Thymus (tissue), 11 donors: ENCODE data around the gene CHST11. TPM values are rescaled to one million over a fixed set of nuclear protein-coding genes. Genes with fewer than 3 reads are reported as not detected.
A peak's percentile ranks its signal among the peaks of the same experiment; 100 is the strongest.

Source experiments
- DNase-seq, 9 donors: peaks; one replicate each; pipeline ENCODE4 v3.0.0-alpha.2; 2013; ENCODE audit warnings: low spot score in 9 of 9, low read depth in 6 of 9, missing footprints in 1 of 9
- H3K27ac ChIP-seq, 2 donors: one replicate each; pipeline ENCODE4 v1.5.1; 2013; ENCODE audit warnings: control low read depth in 1 of 2, low read depth in 1 of 2, low read length in 1 of 2, mild to moderate bottlenecking in 1 of 2, moderate library complexity in 1 of 2
- H3K27me3 ChIP-seq, 2 donors: one replicate each; pipeline ENCODE4 v1.5.1; 2013; ENCODE audit warnings: low read length in 1 of 2; ENCODE audit not compliant: control insufficient read depth in 2 of 2, insufficient read depth in 1 of 2
- H3K36me3 ChIP-seq, 2 donors: one replicate each; pipeline ENCODE4 v1.5.1; 2013; ENCODE audit warnings: low read length in 1 of 2, mild to moderate bottlenecking in 1 of 2, moderate library complexity in 1 of 2; ENCODE audit not compliant: control insufficient read depth in 2 of 2, insufficient read depth in 2 of 2
- H3K4me1 ChIP-seq, 2 donors: one replicate each; pipeline ENCODE4 v1.5.1; 2013; ENCODE audit warnings: low read length in 2 of 2; ENCODE audit not compliant: control insufficient read depth in 2 of 2, insufficient read depth in 2 of 2
- H3K4me3 ChIP-seq, 2 donors: one replicate each; pipeline ENCODE4 v1.5.1; 2013; ENCODE audit warnings: low read length in 2 of 2, control low read depth in 1 of 2, mild to moderate bottlenecking in 1 of 2
- H3K9me3 ChIP-seq, 2 donors: one replicate each; pipeline ENCODE4 v1.5.1; 2013; ENCODE audit warnings: low read length in 1 of 2, mild to moderate bottlenecking in 1 of 2; ENCODE audit not compliant: control insufficient read depth in 2 of 2, insufficient read depth in 1 of 2
- WGBS: extraction: QIAGEN DNeasy Blood & Tissue Kit; methylation state at CpG from one replicate; pipeline ENCODE4 v1.1.7; 2013; 5-methylcytosine and 5-hydroxymethylcytosine counted together
- polyA plus RNA-seq: library from polyadenylated mRNA; stranded (reverse); fragments of 200-250 nt; gene quantifications from one replicate; pipeline ENCODE4 v1.2.3, GENCODE V29; 2013
- total RNA-seq: library from RNA; stranded (reverse); fragments of 120-200 nt; gene quantifications from one replicate; pipeline ENCODE4 v1.2.4, GENCODE V29; 2013
- donor health status: healthy.

The CHST11 gene
- total and polyA plus RNA-seq, 2 donors: 6.7 to 21.0 TPM

- Histone ChIP-seq H3K36me3 (peaks cover 2 to 9% of the 10 kb centered on the region in 2 donors), H3K27me3 (no peaks in the 10 kb centered on the region), H3K4me3 (no peak overlapping the region), H3K27ac (no peak overlapping the region), H3K4me1 (peaks cover 49 to 51% of the 10 kb centered on the region in 2 donors), H3K9me3 (no peaks in the 10 kb centered on the region)
- DNase-seq: no peak
- WGBS: 93% methylated on average over 3 of the region's 3 CpGs
Measured at GRCh38 chr12:104751594-104751993, 294.8 kb downstream of the CHST11 start.

GRCh38 chr12:104752016-104752415 is 295.3 kb downstream of the CHST11 start:
- no peaks in the 10 kb centered on the region for H3K9me3 ChIP-seq
- DNase-seq: no peak
- 96% methylated on average over 4 of the region's 4 CpGs for WGBS
- peaks cover 46 to 48% of the 10 kb centered on the region in 2 donors for H3K4me1 ChIP-seq
- no peaks in the 10 kb centered on the region for H3K27me3 ChIP-seq
- H3K27ac ChIP-seq: no peak overlapping the region
- H3K4me3 ChIP-seq: no peak overlapping the region
- peaks cover 6 to 13% of the 10 kb centered on the region in 2 donors for H3K36me3 ChIP-seq

- WGBS: 93% methylated on average over 7 of the region's 7 CpGs
- Histone ChIP-seq H3K36me3 (peaks cover 15 to 19% of the 10 kb centered on the region in 2 donors), H3K27me3 (no peaks in the 10 kb centered on the region), H3K4me1 (peaks cover 38 to 39% of the 10 kb centered on the region in 2 donors), H3K27ac (no peak overlapping the region), H3K4me3 (no peak overlapping the region), H3K9me3 (no peaks in the 10 kb centered on the region)
- no peak for DNase-seq
Measured at GRCh38 chr12:104752881-104753280, 296.1 kb downstream of the CHST11 start.

- 98% methylated on average over 20 of the region's 20 CpGs for WGBS
- Histone ChIP-seq H3K4me1 (peaks cover 2 to 5% of the 10 kb centered on the region in 2 donors), H3K36me3 (peaks cover 26 to 36% of the 10 kb centered on the region in 2 donors), H3K4me3 (no peak overlapping the region), H3K27me3 (no peaks in the 10 kb centered on the region), H3K27ac (no peak overlapping the region), H3K9me3 (no peaks in the 10 kb centered on the region)
- no peak for DNase-seq
Measured at GRCh38 chr12:104756901-104757300, 300.2 kb downstream of the CHST11 start.

- H3K36me3 ChIP-seq: peaks cover 26 to 35% of the 10 kb centered on the region in 2 donors
- WGBS: 97% methylated on average over 4 of the region's 4 CpGs
- DNase-seq: no peak
- no peak overlapping the region for H3K4me3 ChIP-seq
- no peak overlapping the region for H3K27ac ChIP-seq
- no peaks in the 10 kb centered on the region for H3K27me3 ChIP-seq
- H3K4me1 ChIP-seq: no peaks in the 10 kb centered on the region
- no peaks in the 10 kb centered on the region for H3K9me3 ChIP-seq
Measured at GRCh38 chr12:104758771-104759170, 302.0 kb downstream of the CHST11 start.

GRCh38 chr12:104761091-104761490 is 304.3 kb downstream of the CHST11 start:
- H3K27ac ChIP-seq: no peak overlapping the region
- H3K9me3 ChIP-seq: no peaks in the 10 kb centered on the region
- H3K27me3 ChIP-seq: no peaks in the 10 kb centered on the region
- DNase-seq: no peak
- H3K4me1 ChIP-seq: peaks cover 9 to 10% of the 10 kb centered on the region in 2 donors
- peaks cover 26 to 31% of the 10 kb centered on the region in 2 donors for H3K36me3 ChIP-seq
- H3K4me3 ChIP-seq: no peak overlapping the region
- 78% methylated on average over 5 of the region's 5 CpGs for WGBS

- DNase-seq: no peak
- no peak overlapping the region for H3K4me3 ChIP-seq
- H3K4me1 ChIP-seq: peaks cover 9 to 10% of the 10 kb centered on the region in 2 donors
- peaks cover 23 to 27% of the 10 kb centered on the region in 2 donors for H3K36me3 ChIP-seq
- 98% methylated on average over 3 of the region's 3 CpGs for WGBS
- H3K27ac ChIP-seq: no peak overlapping the region
- no peaks in the 10 kb centered on the region for H3K9me3 ChIP-seq
- no peaks in the 10 kb centered on the region for H3K27me3 ChIP-seq
Measured at GRCh38 chr12:104761611-104762010, 304.9 kb downstream of the CHST11 start.

GRCh38 chr12:104763168-104763805 is 306.5 kb downstream of the CHST11 start:
- Histone ChIP-seq H3K36me3 (peaks cover 7 to 13% of the 10 kb centered on the region in 2 donors), H3K9me3 (no peaks in the 10 kb centered on the region), H3K27me3 (no peaks in the 10 kb centered on the region), H3K4me1 (peaks cover 9 to 10% of the 10 kb centered on the region in 2 donors), H3K4me3 (no peak overlapping the region), H3K27ac (no peak overlapping the region)
- WGBS: 97% methylated on average over 6 of the region's 6 CpGs
- DNase-seq: no peak

- no peaks in the 10 kb centered on the region for H3K9me3 ChIP-seq
- peaks cover 9 to 10% of the 10 kb centered on the region in 2 donors for H3K4me1 ChIP-seq
- 37% methylated on average over 8 of the region's 8 CpGs for WGBS
- H3K36me3 ChIP-seq: peaks cover 0 to 4% of the 10 kb centered on the region in 2 donors
- H3K27me3 ChIP-seq: no peaks in the 10 kb centered on the region
- peak in 1 of 9 donors; percentile 44 for DNase-seq
- no peak overlapping the region for H3K27ac ChIP-seq
- H3K4me3 ChIP-seq: no peak overlapping the region
Measured at GRCh38 chr12:104764225-104765091, 307.7 kb downstream of the CHST11 start.
